IPS-15b (cell line): ENCODE measurements around the gene PRDM2.

Experiments
- H3K27me3 ChIP-seq: one replicate; pipeline ENCODE4 v1.6.1; 2013; ENCODE audit warnings: low read length; ENCODE audit not compliant: control insufficient read depth, insufficient read depth
- H3K36me3 ChIP-seq: one replicate; pipeline ENCODE4 v1.6.1; 2013; ENCODE audit warnings: low read length; ENCODE audit not compliant: control insufficient read depth, insufficient read depth
- H3K4me1 ChIP-seq: one replicate; pipeline ENCODE4 v1.6.1; 2013; ENCODE audit warnings: mild to moderate bottlenecking, low read length; ENCODE audit not compliant: control insufficient read depth, insufficient read depth
- H3K4me3 ChIP-seq: one replicate; pipeline ENCODE4 v1.5.1; 2013; ENCODE audit warnings: low read depth, low read length
- H3K9ac ChIP-seq: one replicate; pipeline ENCODE4 v1.6.1; 2013; ENCODE audit warnings: low read depth, mild to moderate bottlenecking, low read length
- H3K9me3 ChIP-seq: one replicate; pipeline ENCODE4 v1.6.1; 2013; ENCODE audit warnings: mild to moderate bottlenecking, low read length; ENCODE audit not compliant: control insufficient read depth, insufficient read depth

Gene PRDM2, protein sequence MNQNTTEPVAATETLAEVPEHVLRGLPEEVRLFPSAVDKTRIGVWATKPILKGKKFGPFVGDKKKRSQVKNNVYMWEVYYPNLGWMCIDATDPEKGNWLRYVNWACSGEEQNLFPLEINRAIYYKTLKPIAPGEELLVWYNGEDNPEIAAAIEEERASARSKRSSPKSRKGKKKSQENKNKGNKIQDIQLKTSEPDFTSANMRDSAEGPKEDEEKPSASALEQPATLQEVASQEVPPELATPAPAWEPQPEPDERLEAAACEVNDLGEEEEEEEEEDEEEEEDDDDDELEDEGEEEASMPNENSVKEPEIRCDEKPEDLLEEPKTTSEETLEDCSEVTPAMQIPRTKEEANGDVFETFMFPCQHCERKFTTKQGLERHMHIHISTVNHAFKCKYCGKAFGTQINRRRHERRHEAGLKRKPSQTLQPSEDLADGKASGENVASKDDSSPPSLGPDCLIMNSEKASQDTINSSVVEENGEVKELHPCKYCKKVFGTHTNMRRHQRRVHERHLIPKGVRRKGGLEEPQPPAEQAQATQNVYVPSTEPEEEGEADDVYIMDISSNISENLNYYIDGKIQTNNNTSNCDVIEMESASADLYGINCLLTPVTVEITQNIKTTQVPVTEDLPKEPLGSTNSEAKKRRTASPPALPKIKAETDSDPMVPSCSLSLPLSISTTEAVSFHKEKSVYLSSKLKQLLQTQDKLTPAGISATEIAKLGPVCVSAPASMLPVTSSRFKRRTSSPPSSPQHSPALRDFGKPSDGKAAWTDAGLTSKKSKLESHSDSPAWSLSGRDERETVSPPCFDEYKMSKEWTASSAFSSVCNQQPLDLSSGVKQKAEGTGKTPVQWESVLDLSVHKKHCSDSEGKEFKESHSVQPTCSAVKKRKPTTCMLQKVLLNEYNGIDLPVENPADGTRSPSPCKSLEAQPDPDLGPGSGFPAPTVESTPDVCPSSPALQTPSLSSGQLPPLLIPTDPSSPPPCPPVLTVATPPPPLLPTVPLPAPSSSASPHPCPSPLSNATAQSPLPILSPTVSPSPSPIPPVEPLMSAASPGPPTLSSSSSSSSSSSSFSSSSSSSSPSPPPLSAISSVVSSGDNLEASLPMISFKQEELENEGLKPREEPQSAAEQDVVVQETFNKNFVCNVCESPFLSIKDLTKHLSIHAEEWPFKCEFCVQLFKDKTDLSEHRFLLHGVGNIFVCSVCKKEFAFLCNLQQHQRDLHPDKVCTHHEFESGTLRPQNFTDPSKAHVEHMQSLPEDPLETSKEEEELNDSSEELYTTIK (N-terminal part only)

GRCh38 chr1:13699936-13700520 lies at the start of gene PRDM2:
Gene PRDM2 (plus strand): TSS chr1:13700188. CDS start chr1:13715606, 15,418 bp downstream.
- Histone ChIP-seq H3K4me3 (peak within 1 kb of the TSS; percentile 66), H3K9ac (peak within 1 kb of the TSS; percentile 26), H3K9me3 (no peaks in the 10 kb centered on the region), H3K27me3 (peaks cover 34% of the 10 kb centered on the region), H3K36me3 (no peaks in the 10 kb centered on the region), H3K4me1 (no peaks in the 10 kb centered on the region)

DNA sequence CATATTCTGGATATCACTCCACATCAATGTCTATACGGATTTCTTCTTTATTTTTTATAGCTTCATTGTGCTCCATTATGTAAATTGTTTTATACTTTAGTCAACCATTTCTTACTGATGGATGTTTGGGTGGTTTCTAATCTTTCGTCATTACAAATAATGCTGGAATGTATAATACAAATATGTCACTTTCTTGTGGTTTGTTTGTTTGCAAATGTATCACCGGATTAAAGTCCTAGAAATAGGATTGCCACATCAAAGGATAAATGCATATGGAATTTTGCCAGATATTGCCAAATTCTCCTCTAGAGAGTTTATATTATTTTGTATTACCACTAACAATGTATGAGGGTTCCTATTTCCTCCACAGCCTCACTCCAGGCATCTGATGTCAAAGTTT lies 48.7 kb upstream of the PRDM2 start:
- H3K27me3 ChIP-seq, result no peaks in the 10 kb centered on the region
- H3K4me1 ChIP-seq, result no peaks in the 10 kb centered on the region
- no peak overlapping the region for H3K4me3 ChIP-seq
- no peaks in the 10 kb centered on the region for H3K36me3 ChIP-seq
- H3K9me3 ChIP-seq, result no peaks in the 10 kb centered on the region
- no peak overlapping the region for H3K9ac ChIP-seq

DNA sequence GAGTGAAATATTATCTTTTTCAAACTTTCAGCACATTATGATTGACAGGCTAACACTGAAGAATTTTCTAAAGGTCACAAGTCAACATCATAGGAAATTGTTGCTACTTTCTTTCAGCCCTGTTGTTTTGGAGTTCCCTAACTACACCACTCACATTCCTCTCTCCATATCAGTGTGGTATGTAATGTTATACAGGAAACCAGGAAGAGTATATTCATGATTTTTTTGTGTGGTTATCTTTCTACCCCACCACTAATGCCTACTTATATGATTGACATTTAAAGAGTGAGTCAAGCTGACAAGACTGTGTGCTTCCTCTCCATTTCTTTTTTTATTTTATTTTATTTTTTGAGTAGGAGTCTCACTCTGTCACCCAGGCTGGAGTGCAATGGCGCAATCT lies 47.8 kb upstream of the PRDM2 start:
- Histone ChIP-seq H3K9me3 (no peaks in the 10 kb centered on the region), H3K27me3 (no peaks in the 10 kb centered on the region), H3K36me3 (no peaks in the 10 kb centered on the region), H3K9ac (no peak overlapping the region), H3K4me1 (no peaks in the 10 kb centered on the region), H3K4me3 (no peak overlapping the region)

- H3K9me3 ChIP-seq, result no peaks in the 10 kb centered on the region
Measured at GRCh38 chr1:13661539-13661938, 38.4 kb upstream of the PRDM2 start.

GRCh38 chr1:13662493-13662892 lies 37.5 kb upstream of the PRDM2 start:
- no peaks in the 10 kb centered on the region for H3K27me3 ChIP-seq
- no peaks in the 10 kb centered on the region for H3K9me3 ChIP-seq
- H3K36me3 ChIP-seq, result no peaks in the 10 kb centered on the region
- no peaks in the 10 kb centered on the region for H3K4me1 ChIP-seq
- no peak overlapping the region for H3K4me3 ChIP-seq
- H3K9ac ChIP-seq, result no peak overlapping the region

More at GRCh38 chr1:13661539-13661938, 38.4 kb upstream of the PRDM2 start:
- Histone ChIP-seq H3K4me3 (no peak overlapping the region), H3K4me1 (no peaks in the 10 kb centered on the region), H3K27me3 (no peaks in the 10 kb centered on the region), H3K9ac (no peak overlapping the region), H3K36me3 (no peaks in the 10 kb centered on the region)

- no peaks in the 10 kb centered on the region for H3K9me3 ChIP-seq
- no peak overlapping the region for H3K9ac ChIP-seq
- H3K4me3 ChIP-seq, result no peak overlapping the region
- H3K27me3 ChIP-seq, result no peaks in the 10 kb centered on the region
- no peaks in the 10 kb centered on the region for H3K36me3 ChIP-seq
- no peaks in the 10 kb centered on the region for H3K4me1 ChIP-seq
Measured at GRCh38 chr1:13663969-13664368, 36.0 kb upstream of the PRDM2 start.

DNA sequence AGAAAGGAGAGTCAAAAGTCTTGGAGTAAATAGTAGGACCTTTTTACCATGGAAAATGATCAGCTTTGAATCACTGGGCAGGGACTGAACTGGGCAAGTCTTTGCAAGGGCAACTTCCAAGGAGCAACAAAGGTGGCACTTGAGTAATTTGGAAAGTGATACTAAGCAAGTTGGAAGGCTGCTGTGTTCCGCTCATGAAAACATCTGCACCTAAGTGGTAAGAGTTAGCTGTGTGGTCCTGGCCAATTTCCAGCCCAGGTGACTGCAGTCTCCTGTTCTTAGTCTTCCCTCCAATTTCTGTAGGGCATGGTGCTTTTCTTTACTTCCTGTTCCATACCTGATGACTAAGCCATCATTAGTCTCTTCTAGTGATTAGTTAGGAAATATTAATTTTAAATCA lies 35.5 kb upstream of the PRDM2 start:
- H3K9ac ChIP-seq, result no peak overlapping the region
- no peak overlapping the region for H3K4me3 ChIP-seq
- no peaks in the 10 kb centered on the region for H3K27me3 ChIP-seq
- no peaks in the 10 kb centered on the region for H3K9me3 ChIP-seq
- H3K36me3 ChIP-seq, result no peaks in the 10 kb centered on the region
- H3K4me1 ChIP-seq, result no peaks in the 10 kb centered on the region

DNA sequence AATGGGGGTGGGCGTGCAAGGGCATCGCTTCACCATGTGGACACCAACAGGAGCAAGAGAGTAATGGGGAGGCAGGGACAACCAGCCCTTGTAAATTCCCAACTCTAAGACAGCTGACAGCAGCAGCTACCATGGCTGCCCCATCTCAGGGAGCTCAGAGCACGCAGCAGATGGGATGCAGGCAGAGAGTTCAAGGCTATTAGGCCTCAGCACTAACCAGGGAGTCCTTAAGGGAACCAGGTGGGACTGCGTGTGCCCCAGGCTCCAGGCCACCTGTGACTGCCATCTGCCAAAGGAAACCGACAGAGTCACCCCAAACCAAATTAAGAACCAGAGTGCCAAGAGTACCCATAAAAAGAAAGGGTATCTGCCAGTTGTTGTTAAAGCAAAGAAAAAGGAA lies 33.7 kb upstream of the PRDM2 start:
- H3K27me3 ChIP-seq, result no peaks in the 10 kb centered on the region
- no peak overlapping the region for H3K4me3 ChIP-seq
- no peak overlapping the region for H3K9ac ChIP-seq
- no peaks in the 10 kb centered on the region for H3K36me3 ChIP-seq
- H3K9me3 ChIP-seq, result no peaks in the 10 kb centered on the region
- no peaks in the 10 kb centered on the region for H3K4me1 ChIP-seq

GRCh38 chr1:13667691-13668090 lies 32.3 kb upstream of the PRDM2 start:
- Histone ChIP-seq H3K9me3 (no peaks in the 10 kb centered on the region), H3K27me3 (no peaks in the 10 kb centered on the region), H3K4me3 (no peak overlapping the region), H3K9ac (no peak overlapping the region), H3K36me3 (no peaks in the 10 kb centered on the region), H3K4me1 (no peaks in the 10 kb centered on the region)

DNA sequence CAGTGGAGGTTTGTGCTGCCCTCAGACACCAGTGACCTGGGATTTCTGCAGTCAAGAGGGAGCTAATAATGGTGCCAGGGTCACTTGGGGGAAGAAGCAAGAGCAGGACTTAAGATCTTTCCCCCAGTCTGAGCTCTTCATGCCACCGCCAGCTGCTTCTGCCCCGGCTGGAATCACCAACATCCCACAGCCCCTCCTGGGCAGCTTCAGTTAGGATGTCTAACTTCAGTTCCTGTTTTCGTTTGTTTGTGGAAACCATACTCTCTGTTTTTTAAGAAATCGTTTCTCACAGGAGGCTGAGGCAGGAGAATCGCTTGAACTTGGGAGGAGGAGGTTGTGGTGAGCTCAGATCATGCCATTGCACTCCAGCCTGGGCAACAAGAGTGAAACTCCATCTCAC lies 25.6 kb upstream of the PRDM2 start:
- no peaks in the 10 kb centered on the region for H3K36me3 ChIP-seq
- no peaks in the 10 kb centered on the region for H3K9me3 ChIP-seq
- no peaks in the 10 kb centered on the region for H3K4me1 ChIP-seq
- no peak overlapping the region for H3K9ac ChIP-seq
- H3K4me3 ChIP-seq, result no peak overlapping the region
- no peaks in the 10 kb centered on the region for H3K27me3 ChIP-seq

DNA sequence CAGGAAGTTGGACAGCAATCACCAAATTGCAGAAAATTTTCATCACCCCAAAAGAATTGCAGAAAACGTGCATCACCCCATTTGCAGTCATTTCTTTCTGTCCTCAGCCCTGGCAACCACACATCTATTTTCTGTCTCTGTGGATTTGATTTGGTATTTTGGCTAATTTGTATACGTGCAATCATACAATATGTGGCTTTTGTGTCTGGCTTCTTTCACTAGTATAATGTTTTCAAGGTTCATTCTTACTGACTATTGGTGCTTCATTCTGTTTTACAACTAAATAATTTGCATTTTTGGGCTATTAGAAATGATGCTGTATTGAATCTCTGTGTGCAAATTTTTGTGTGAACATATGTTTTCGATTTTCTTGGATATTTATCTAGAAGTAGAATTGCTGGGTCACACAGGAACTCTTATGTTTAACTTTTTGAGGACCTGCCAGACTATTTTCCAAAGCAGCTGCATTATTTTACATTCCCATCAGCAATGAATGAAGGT lies 24.8 kb upstream of the PRDM2 start:
- H3K9ac ChIP-seq, result no peak overlapping the region
- H3K4me1 ChIP-seq, result no peaks in the 10 kb centered on the region
- no peaks in the 10 kb centered on the region for H3K9me3 ChIP-seq
- H3K36me3 ChIP-seq, result no peaks in the 10 kb centered on the region
- no peaks in the 10 kb centered on the region for H3K27me3 ChIP-seq
- no peak overlapping the region for H3K4me3 ChIP-seq
